HEK293T (cell line): ENCODE measurements around the gene LMLN.

Source experiments
- CTCF ChIA-PET: fragments of 350-600 bp; formaldehyde crosslinking; extraction: SDS; loops from one replicate; lab custom pipeline; 2021; ENCODE audit warnings: antibody characterized with exemption, inconsistent platforms; lab: Yijun Ruan, JAX
- POLR2A ChIA-PET: fragments of 350-600 bp; formaldehyde crosslinking; extraction: SDS; loops from one replicate; lab custom pipeline; 2020; ENCODE audit warnings: antibody characterized with exemption, inconsistent platforms; lab: Yijun Ruan, JAX
- DNase-seq: peaks from one replicate; pipeline ENCODE4 v3.0.0; 2012; ENCODE audit warnings: mixed read lengths; ENCODE audit errors: extremely low spot score
- ARNT ChIP-seq: fragments of 450-650 bp; IDR thresholded peaks from 2 replicates; pipeline ENCODE4 v1.6.1; 2017; ENCODE audit warnings: mild to moderate bottlenecking
- BHLHE40 ChIP-seq: fragments of 450-650 bp; IDR thresholded peaks from 2 replicates; pipeline ENCODE4 v1.6.1; 2016; ENCODE audit warnings: mild to moderate bottlenecking, moderate library complexity, borderline replicate concordance
- CTBP1 ChIP-seq: fragments of 450-650 bp; IDR thresholded peaks from 2 replicates; pipeline ENCODE4 v1.6.1; 2016; ENCODE audit warnings: borderline replicate concordance
- ELF4 ChIP-seq: fragments of 450-650 bp; IDR thresholded peaks from 2 replicates; pipeline ENCODE4 v1.6.1; 2017; ENCODE audit warnings: antibody characterized with exemption
- FOXA1 ChIP-seq: fragments of 450-650 bp; IDR thresholded peaks from 2 replicates; pipeline ENCODE4 v1.6.1; 2016; ENCODE audit warnings: mild to moderate bottlenecking
- FOXK2 ChIP-seq: fragments of 450-650 bp; IDR thresholded peaks from 2 replicates; pipeline ENCODE4 v1.6.1; 2016; ENCODE audit warnings: mild to moderate bottlenecking
- FOXM1 ChIP-seq: fragments of 450-650 bp; IDR thresholded peaks from 2 replicates; pipeline ENCODE4 v1.6.1; 2017; ENCODE audit warnings: mild to moderate bottlenecking, borderline replicate concordance
- HDGF ChIP-seq: fragments of 450-650 bp; IDR thresholded peaks from 2 replicates; pipeline ENCODE4 v1.6.1; 2017; ENCODE audit warnings: antibody characterized with exemption, borderline replicate concordance
- L3MBTL2 ChIP-seq: fragments of 450-650 bp; conservative IDR thresholded peaks from 2 replicates; pipeline ENCODE4 v1.6.1; 2016; ENCODE audit warnings: mild to moderate bottlenecking
- LEF1 ChIP-seq: fragments of 450-650 bp; IDR thresholded peaks from 2 replicates; pipeline ENCODE4 v1.6.1; 2017; ENCODE audit warnings: mild to moderate bottlenecking, borderline replicate concordance
- NFRKB ChIP-seq: fragments of 450-650 bp; IDR thresholded peaks from 2 replicates; pipeline ENCODE4 v1.6.1; 2016; ENCODE audit warnings: mild to moderate bottlenecking, moderate library complexity
- PKNOX1 ChIP-seq: fragments of 450-650 bp; IDR thresholded peaks from 2 replicates; pipeline ENCODE4 v1.6.1; 2016
- SP1 ChIP-seq: fragments of 450-650 bp; IDR thresholded peaks from 2 replicates; pipeline ENCODE4 v1.6.1; 2017
- SUZ12 ChIP-seq: fragments of 450-650 bp; IDR thresholded peaks from 2 replicates; pipeline ENCODE4 v1.6.1; 2016; ENCODE audit warnings: mild to moderate bottlenecking
- TARDBP ChIP-seq: fragments of 450-650 bp; IDR thresholded peaks from 2 replicates; pipeline ENCODE4 v1.6.1; 2016
- ZNF384 ChIP-seq: fragments of 450-650 bp; IDR thresholded peaks from 2 replicates; pipeline ENCODE4 v1.6.1; 2016

The LMLN gene

DNA sequence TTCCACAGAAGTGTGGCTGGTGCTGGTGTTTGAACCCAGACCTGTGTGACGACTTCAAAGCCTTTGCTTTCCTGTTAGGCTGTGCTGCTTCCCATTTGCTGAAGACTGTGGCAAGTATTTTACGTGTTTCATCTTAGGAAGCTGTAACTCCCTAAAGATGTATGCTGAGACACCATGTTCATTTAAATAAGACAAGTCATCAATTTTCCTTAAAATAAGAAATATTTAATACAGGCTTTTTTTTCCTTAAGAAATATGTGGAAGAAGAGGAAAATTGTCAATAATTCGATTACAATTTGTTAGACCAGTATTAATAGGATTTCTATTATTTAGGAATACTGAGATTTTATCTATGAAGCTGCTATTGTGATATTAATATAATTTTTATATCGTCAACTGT, 58.4 kb downstream of the LMLN start:
- no peak for TF ChIP-seq SUZ12
- no peak for TF ChIP-seq FOXM1
- TF ChIP-seq BHLHE40, result no peak
- no peak for TF ChIP-seq HDGF
- no peak for TF ChIP-seq NFRKB
- no peak for TF ChIP-seq L3MBTL2
- no peak for TF ChIP-seq LEF1
- TF ChIP-seq FOXA1, result no peak
- TF ChIP-seq FOXK2, result no peak
- TF ChIP-seq ELF4, result no peak
- TF ChIP-seq ZNF384, result no peak
- no peak for TF ChIP-seq PKNOX1
- TF ChIP-seq SP1, result no peak
- TF ChIP-seq TARDBP, result no peak
- TF ChIP-seq ARNT, result no peak
- no peak for TF ChIP-seq CTBP1
- DNase-seq, result no peak
- POLR2A ChIA-PET, result no interaction called here
- CTCF ChIA-PET, result no interaction called here

DNA sequence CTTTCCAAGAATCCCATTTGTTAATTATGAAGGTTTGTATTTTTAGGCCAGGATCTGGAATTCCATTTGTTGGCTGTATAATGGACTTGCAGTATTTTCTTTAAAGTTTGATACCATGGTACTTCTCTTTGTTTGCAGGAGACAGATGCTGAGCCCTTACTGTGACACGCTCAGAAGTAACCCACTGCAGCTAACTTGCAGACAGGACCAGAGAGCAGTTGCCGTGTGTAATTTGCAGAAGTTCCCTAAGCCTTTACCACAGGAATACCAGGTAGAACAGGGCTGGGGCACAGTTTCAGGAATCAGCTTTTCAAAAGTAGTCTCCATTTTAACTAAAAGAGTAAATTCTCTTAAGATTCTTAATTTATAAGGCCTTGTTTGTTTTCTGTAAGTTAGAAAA, 59.1 kb downstream of the LMLN start:
- no peak for DNase-seq
- TF ChIP-seq SUZ12 (no peak), ZNF384 (no peak), L3MBTL2 (no peak), CTBP1 (no peak), BHLHE40 (no peak), FOXK2 (no peak)
- ChIA-PET POLR2A (no interaction called here), CTCF (no interaction called here)

DNA sequence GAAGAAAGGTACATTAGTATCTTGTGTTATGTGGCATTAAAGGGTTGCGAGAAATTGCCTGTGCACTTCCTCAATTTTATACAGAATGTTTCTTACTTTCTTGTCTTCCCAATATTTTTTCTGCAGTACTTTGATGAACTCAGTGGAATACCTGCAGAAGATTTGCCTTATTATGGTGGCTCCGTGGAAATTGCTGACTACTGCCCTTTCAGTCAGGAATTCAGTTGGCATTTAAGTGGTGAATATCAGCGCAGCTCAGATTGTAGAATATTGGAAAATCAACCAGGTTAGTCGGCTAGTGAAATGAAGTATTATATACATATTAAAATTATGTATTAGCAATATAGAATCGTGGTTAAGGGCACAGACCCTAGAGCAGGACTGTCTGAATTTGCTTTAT, 61.3 kb downstream of the LMLN start:
- ChIA-PET CTCF (no interaction called here), POLR2A (no interaction called here)
- TF ChIP-seq ZNF384 (no peak), LEF1 (no peak), FOXM1 (no peak), NFRKB (no peak), TARDBP (no peak), SUZ12 (no peak), CTBP1 (no peak), L3MBTL2 (no peak), FOXK2 (no peak), SP1 (no peak), ARNT (no peak), FOXA1 (no peak), ELF4 (no peak), PKNOX1 (no peak), BHLHE40 (no peak), HDGF (no peak)
- no peak for DNase-seq

- no peak for DNase-seq
- TF ChIP-seq SUZ12 (no peak), ZNF384 (no peak), HDGF (no peak), ELF4 (no peak), NFRKB (no peak), FOXA1 (no peak), ARNT (no peak), FOXK2 (no peak), FOXM1 (no peak), L3MBTL2 (no peak)
- POLR2A ChIA-PET, result no interaction called here
- CTCF ChIA-PET, result no interaction called here
These were observed 62.6 kb downstream of the LMLN start for GRCh38 chr3:198022604-198023003.

GRCh38 chr3:198025644-198026043, 65.6 kb downstream of the LMLN start:
- ChIA-PET POLR2A (no interaction called here), CTCF (no interaction called here)
- TF ChIP-seq HDGF, result no peak
- TF ChIP-seq BHLHE40, result no peak
- TF ChIP-seq ZNF384, result no peak
- no peak for TF ChIP-seq ARNT
- TF ChIP-seq SUZ12, result no peak
- no peak for TF ChIP-seq L3MBTL2
- TF ChIP-seq FOXM1, result no peak
- no peak for TF ChIP-seq SP1
- TF ChIP-seq CTBP1, result no peak
- DNase-seq, result no peak

DNA sequence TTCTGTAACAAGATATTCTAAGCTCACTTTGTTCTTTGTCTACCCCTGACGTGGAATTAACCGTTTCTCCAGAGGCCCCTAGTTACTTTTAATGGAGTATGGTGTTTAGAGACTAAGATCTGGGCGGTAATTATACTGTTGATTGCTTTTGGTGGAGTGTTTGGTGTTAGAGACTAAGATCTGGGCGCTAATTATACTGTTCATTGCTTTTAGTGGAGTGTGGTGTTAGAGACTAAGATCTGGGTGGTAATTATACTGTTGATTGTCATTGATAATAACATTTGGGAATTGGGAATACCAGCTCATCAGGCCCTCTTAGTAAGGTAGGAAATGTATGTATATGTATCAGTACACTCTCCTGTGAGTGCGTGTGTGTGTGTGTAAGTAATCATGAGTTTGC, 66.6 kb downstream of the LMLN start:
- POLR2A ChIA-PET, result no interaction called here
- CTCF ChIA-PET, result no interaction called here
- TF ChIP-seq SUZ12 (no peak), ZNF384 (no peak), LEF1 (no peak), SP1 (no peak), HDGF (no peak), PKNOX1 (no peak), FOXA1 (no peak), ELF4 (no peak), TARDBP (no peak), FOXM1 (no peak), L3MBTL2 (no peak), BHLHE40 (no peak), CTBP1 (no peak), ARNT (no peak), NFRKB (no peak), FOXK2 (no peak)
- no peak for DNase-seq
